Endothelial cell of umbilical vein (primary cell): Measurements from ENCODE around the gene TEAD2.

Experiments
- CTCF ChIP-seq, 2 donors: IDR thresholded peaks; 1 replicate in 1 of 2; 2 replicates in 1 of 2; pipeline ENCODE4 v1.5.1; 2011; ENCODE audit warnings: low read length in 2 of 2, mild to moderate bottlenecking in 2 of 2, moderate library complexity in 2 of 2, control low read depth in 1 of 2, inconsistent platforms in 1 of 2, low read depth in 1 of 2; ENCODE audit not compliant: insufficient read depth in 1 of 2; ENCODE audit errors: extremely low read depth in 1 of 2
- EZH2 ChIP-seq: IDR thresholded peaks from 2 replicates; pipeline ENCODE4 v1.6.1; 2012; ENCODE audit warnings: borderline replicate concordance, low read depth, mild to moderate bottlenecking, moderate library complexity, low read length, inconsistent platforms; ENCODE audit not compliant: severe bottlenecking
- MYC ChIP-seq: IDR thresholded peaks from one replicate; pipeline ENCODE4 v1.6.1; 2011; ENCODE audit warnings: mild to moderate bottlenecking, low read depth, low read length
- POLR2A ChIP-seq: IDR thresholded peaks from 2 replicates; pipeline ENCODE4 v1.6.1; 2012; ENCODE audit warnings: low read depth, mild to moderate bottlenecking, control low read depth, low read length
- POLR2AphosphoS5 ChIP-seq: IDR thresholded peaks from 2 replicates; pipeline ENCODE4 v1.6.1; 2012; ENCODE audit warnings: low read depth, mild to moderate bottlenecking, control low read depth, low read length, moderate library complexity; ENCODE audit not compliant: insufficient read depth
- TF ChIP-seq, protein P1 (sequence below): IDR thresholded peaks from 2 replicates; pipeline ENCODE4 v1.6.1; 2011; ENCODE audit not compliant: insufficient read depth, insufficient read length

- TF ChIP-seq CTCF (IDR thresholded peaks at IDR 0.05; ENCODE audit: extremely low read depth in 1 of 2, insufficient read depth in 1 of 2, low read depth in 1 of 2, low read length in 2 of 2) (no peak), EZH2 (no peak), MYC (no peak), POLR2AphosphoS5 (no peak), POLR2A (no peak)
- TF ChIP-seq, protein P1, sequence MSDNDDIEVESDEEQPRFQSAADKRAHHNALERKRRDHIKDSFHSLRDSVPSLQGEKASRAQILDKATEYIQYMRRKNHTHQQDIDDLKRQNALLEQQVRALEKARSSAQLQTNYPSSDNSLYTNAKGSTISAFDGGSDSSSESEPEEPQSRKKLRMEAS = no peak
Measured at GRCh38 chr19:49380391-49380790, 18.2 kb upstream of the TEAD2 start.
